GM23338 (cell line): Measurements from ENCODE around the gene PCSK2. TPM values are rescaled to one million over a fixed set of nuclear protein-coding genes. Genes with fewer than 3 reads are reported as not detected.

ENCODE experiments used
- ATAC-seq: fragments of 200-7000 bp; cut with Tn5 transposase; 3 replicates; pipeline ENCODE4 v1.9.1; 2020
- DNase-seq: peaks from one replicate; pipeline ENCODE4 v3.0.0-alpha.2; 2015; ENCODE audit warnings: low spot score
- H2AFZ ChIP-seq: fragments of 200-600 bp; sonication (generic); 2 replicates; pipeline ENCODE4 v1.8.0; 2016; ENCODE audit warnings: antibody characterized with exemption, mild to moderate bottlenecking, moderate library complexity
- H3F3A ChIP-seq: fragments of 200-600 bp; sonication (generic); replicated peaks from 2 replicates; pipeline ENCODE4 v1.8.0; 2017; ENCODE audit warnings: antibody characterized with exemption, mixed run types, low read depth
- H3K27ac ChIP-seq: fragments of 200-600 bp; sonication (generic); 2 replicates; pipeline ENCODE4 v1.6.1; 2016; ENCODE audit warnings: low read depth
- H3K27me3 ChIP-seq: fragments of 200-600 bp; sonication (generic); 2 replicates; pipeline ENCODE4 v1.8.0; 2016; ENCODE audit warnings: mild to moderate bottlenecking, mixed run types, moderate library complexity; ENCODE audit not compliant: insufficient read depth
- H3K36me3 ChIP-seq: fragments of 200-600 bp; sonication (generic); 2 replicates; pipeline ENCODE4 v1.8.0; 2016; ENCODE audit warnings: mild to moderate bottlenecking; ENCODE audit not compliant: insufficient read depth
- H3K4me1 ChIP-seq: fragments of 200-600 bp; sonication (generic); 2 replicates; pipeline ENCODE4 v1.8.0; 2016; ENCODE audit warnings: mild to moderate bottlenecking, moderate library complexity; ENCODE audit not compliant: insufficient read depth
- H3K4me2 ChIP-seq: fragments of 200-600 bp; sonication (generic); 2 replicates; pipeline ENCODE4 v1.7.1; 2017; ENCODE audit warnings: mixed run types
- H3K4me3 ChIP-seq: fragments of 200-600 bp; sonication (generic); 2 replicates; pipeline ENCODE4 v1.6.1; 2016; ENCODE audit warnings: mixed run types
- H3K79me2 ChIP-seq: fragments of 200-600 bp; sonication (generic); replicated peaks from 2 replicates; pipeline ENCODE4 v1.8.0; 2017; ENCODE audit warnings: mild to moderate bottlenecking; ENCODE audit not compliant: insufficient read depth
- H3K9me2 ChIP-seq: fragments of 200-600 bp; sonication (generic); 2 replicates; pipeline ENCODE4 v1.8.0; 2017; ENCODE audit not compliant: insufficient read depth
- H4K20me1 ChIP-seq: fragments of 200-600 bp; sonication (generic); replicated peaks from 2 replicates; pipeline ENCODE4 v1.8.0; 2017; ENCODE audit warnings: mild to moderate bottlenecking; ENCODE audit not compliant: insufficient read depth
- H3K27ac Mint-ChIP-seq: 2 replicates; pipeline ENCODE4 v1.8.0; 2020; ENCODE audit warnings: inconsistent platforms, mild to moderate bottlenecking, moderate library complexity, mixed read lengths
- H3K27me3 Mint-ChIP-seq: 3 replicates; pipeline ENCODE4 v1.8.0; 2022; ENCODE audit warnings: low read depth, mild to moderate bottlenecking, moderate library complexity, mixed read lengths, inconsistent platforms; ENCODE audit not compliant: insufficient read depth, poor library complexity
- H3K36me3 Mint-ChIP-seq: 3 replicates; pipeline ENCODE4 v1.8.0; 2021; ENCODE audit warnings: low read depth, mild to moderate bottlenecking, inconsistent platforms, moderate library complexity, mixed read lengths
- H3K4me1 Mint-ChIP-seq: 3 replicates; pipeline ENCODE4 v1.8.0; 2020; ENCODE audit warnings: mild to moderate bottlenecking, inconsistent platforms, mixed read lengths
- H3K4me3 Mint-ChIP-seq: 3 replicates; pipeline ENCODE4 v1.8.0; 2021; ENCODE audit warnings: moderate library complexity, mild to moderate bottlenecking, inconsistent platforms, mixed read lengths
- H3K9me3 Mint-ChIP-seq: 3 replicates; pipeline ENCODE4 v1.8.0; 2020; ENCODE audit warnings: moderate library complexity, mild to moderate bottlenecking, inconsistent platforms, mixed read lengths
- EZH2 ChIP-seq: fragments of 200-600 bp; sonication (generic); IDR thresholded peaks from one replicate; pipeline ENCODE4 v1.8.0; 2017; ENCODE audit warnings: antibody characterized with exemption, mild to moderate bottlenecking, low read depth; ENCODE audit not compliant: unreplicated experiment
- EZH2phosphoT487 ChIP-seq: fragments of 200-600 bp; sonication (generic); IDR thresholded peaks from one replicate; pipeline ENCODE4 v1.8.1; 2018; ENCODE audit warnings: antibody characterized with exemption; ENCODE audit not compliant: unreplicated experiment
- JUNB ChIP-seq: IDR thresholded peaks from one replicate; pipeline ENCODE4 v1.6.1; 2016; ENCODE audit warnings: antibody characterized with exemption; ENCODE audit not compliant: unreplicated experiment
- NANOG ChIP-seq: IDR thresholded peaks from 2 replicates; pipeline ENCODE4 v1.6.1; 2016; ENCODE audit warnings: antibody characterized with exemption, borderline replicate concordance
- POLR2AphosphoS5 ChIP-seq: IDR thresholded peaks from 2 replicates; pipeline ENCODE4 v1.6.1; 2016; ENCODE audit warnings: antibody characterized with exemption, low read depth
- STAT1 ChIP-seq: IDR thresholded peaks from one replicate; pipeline ENCODE4 v1.6.1; 2016; ENCODE audit warnings: antibody characterized with exemption; ENCODE audit not compliant: unreplicated experiment
- ZNF331 ChIP-seq: fragments of 250-450 bp; sonication (Bioruptor Pico); IDR thresholded peaks from 2 replicates; pipeline ENCODE4 v1.5.0; 2020; ENCODE audit warnings: low read depth, mild to moderate bottlenecking, moderate library complexity
- polyA plus RNA-seq: library from polyadenylated mRNA; unstranded; fragments of >200 nt; fragmentation: Nextera tagmentation; extraction: Ambion mirVana; gene quantifications from 2 replicates; pipeline ENCODE4 v1.2.1, GENCODE V29; 2016
- total RNA-seq: library from RNA; depleted of rRNA; stranded (reverse); fragments of >200 nt; shearing (Covaris generic); gene quantifications from 2 replicates; pipeline ENCODE4 v1.2.3, GENCODE V29; 2014
- TF ChIP-seq, protein P1 (sequence below): IDR thresholded peaks from 2 replicates; pipeline ENCODE4 v1.6.1; 2016; ENCODE audit warnings: antibody characterized with exemption
- TF ChIP-seq, protein P2 (sequence below): IDR thresholded peaks from one replicate; pipeline ENCODE4 v1.6.1; 2018; ENCODE audit warnings: antibody characterized with exemption; ENCODE audit not compliant: unreplicated experiment
- TF ChIP-seq, protein P3 (sequence below), 2 experiments: fragments of 200-600 bp in 1 of 2; sonication (generic) in 1 of 2; conservative IDR thresholded peaks; 2 replicates each; pipeline versions ENCODE4 v1.5.1 to v1.6.1; 2016 to 2017; ENCODE audit warnings: antibody characterized with exemption in 2 of 2, low read depth in 2 of 2, mild to moderate bottlenecking in 2 of 2, moderate library complexity in 1 of 2

Gene PCSK2
- total and polyA plus RNA-seq, 2 experiments from 2014 or later = 0.37 to 1.1 TPM

DNA sequence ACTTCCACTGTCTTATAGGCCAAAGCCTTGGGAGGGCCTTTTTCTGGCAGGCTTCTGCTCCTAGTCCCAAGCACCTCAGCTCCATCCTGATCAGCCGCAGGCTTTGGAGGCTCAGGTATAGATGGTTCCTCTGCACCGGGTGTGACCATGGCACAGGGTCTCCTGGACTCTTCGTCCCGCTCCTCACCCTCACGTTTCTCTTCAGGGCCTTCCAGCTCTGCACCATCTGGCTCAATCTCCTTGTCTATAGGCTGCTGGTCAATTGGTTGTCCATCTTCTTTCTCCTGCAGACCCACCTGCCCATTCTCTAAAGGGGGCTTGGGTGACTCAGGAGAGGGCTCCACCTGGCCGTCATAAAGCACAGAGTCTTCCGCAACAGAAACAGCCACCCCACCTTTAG is 267.4 kb downstream of the PCSK2 start:
- Mint-ChIP-seq H3K4me3 (no peak overlapping the region), H3K27me3 (peaks cover 5% of the 10 kb centered on the region), H3K27ac (no peak overlapping the region), H3K36me3 (peaks cover 3% of the 10 kb centered on the region; the same call in 1 of the 3 replicates), H3K4me1 (no peaks in the 10 kb centered on the region), H3K9me3 (no peaks in the 10 kb centered on the region)
- H3K4me1 ChIP-seq = no peaks in the 10 kb centered on the region
- H3K4me3 ChIP-seq = no peak overlapping the region
- ATAC-seq = no peak
- no peaks in the 10 kb centered on the region for H3K36me3 ChIP-seq
- H3K9me2 ChIP-seq = no peaks in the 10 kb centered on the region
- H4K20me1 ChIP-seq = no peaks in the 10 kb centered on the region
- H3K27me3 ChIP-seq = no peaks in the 10 kb centered on the region
- TF ChIP-seq, protein P1, sequence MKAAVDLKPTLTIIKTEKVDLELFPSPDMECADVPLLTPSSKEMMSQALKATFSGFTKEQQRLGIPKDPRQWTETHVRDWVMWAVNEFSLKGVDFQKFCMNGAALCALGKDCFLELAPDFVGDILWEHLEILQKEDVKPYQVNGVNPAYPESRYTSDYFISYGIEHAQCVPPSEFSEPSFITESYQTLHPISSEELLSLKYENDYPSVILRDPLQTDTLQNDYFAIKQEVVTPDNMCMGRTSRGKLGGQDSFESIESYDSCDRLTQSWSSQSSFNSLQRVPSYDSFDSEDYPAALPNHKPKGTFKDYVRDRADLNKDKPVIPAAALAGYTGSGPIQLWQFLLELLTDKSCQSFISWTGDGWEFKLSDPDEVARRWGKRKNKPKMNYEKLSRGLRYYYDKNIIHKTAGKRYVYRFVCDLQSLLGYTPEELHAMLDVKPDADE = no peak
- TF ChIP-seq STAT1 (no peak), EZH2phosphoT487 (no peak), POLR2AphosphoS5 (no peak), NANOG (no peak)
- TF ChIP-seq, protein P2, sequence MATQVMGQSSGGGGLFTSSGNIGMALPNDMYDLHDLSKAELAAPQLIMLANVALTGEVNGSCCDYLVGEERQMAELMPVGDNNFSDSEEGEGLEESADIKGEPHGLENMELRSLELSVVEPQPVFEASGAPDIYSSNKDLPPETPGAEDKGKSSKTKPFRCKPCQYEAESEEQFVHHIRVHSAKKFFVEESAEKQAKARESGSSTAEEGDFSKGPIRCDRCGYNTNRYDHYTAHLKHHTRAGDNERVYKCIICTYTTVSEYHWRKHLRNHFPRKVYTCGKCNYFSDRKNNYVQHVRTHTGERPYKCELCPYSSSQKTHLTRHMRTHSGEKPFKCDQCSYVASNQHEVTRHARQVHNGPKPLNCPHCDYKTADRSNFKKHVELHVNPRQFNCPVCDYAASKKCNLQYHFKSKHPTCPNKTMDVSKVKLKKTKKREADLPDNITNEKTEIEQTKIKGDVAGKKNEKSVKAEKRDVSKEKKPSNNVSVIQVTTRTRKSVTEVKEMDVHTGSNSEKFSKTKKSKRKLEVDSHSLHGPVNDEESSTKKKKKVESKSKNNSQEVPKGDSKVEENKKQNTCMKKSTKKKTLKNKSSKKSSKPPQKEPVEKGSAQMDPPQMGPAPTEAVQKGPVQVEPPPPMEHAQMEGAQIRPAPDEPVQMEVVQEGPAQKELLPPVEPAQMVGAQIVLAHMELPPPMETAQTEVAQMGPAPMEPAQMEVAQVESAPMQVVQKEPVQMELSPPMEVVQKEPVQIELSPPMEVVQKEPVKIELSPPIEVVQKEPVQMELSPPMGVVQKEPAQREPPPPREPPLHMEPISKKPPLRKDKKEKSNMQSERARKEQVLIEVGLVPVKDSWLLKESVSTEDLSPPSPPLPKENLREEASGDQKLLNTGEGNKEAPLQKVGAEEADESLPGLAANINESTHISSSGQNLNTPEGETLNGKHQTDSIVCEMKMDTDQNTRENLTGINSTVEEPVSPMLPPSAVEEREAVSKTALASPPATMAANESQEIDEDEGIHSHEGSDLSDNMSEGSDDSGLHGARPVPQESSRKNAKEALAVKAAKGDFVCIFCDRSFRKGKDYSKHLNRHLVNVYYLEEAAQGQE = no peak
- TF ChIP-seq, protein P3, sequence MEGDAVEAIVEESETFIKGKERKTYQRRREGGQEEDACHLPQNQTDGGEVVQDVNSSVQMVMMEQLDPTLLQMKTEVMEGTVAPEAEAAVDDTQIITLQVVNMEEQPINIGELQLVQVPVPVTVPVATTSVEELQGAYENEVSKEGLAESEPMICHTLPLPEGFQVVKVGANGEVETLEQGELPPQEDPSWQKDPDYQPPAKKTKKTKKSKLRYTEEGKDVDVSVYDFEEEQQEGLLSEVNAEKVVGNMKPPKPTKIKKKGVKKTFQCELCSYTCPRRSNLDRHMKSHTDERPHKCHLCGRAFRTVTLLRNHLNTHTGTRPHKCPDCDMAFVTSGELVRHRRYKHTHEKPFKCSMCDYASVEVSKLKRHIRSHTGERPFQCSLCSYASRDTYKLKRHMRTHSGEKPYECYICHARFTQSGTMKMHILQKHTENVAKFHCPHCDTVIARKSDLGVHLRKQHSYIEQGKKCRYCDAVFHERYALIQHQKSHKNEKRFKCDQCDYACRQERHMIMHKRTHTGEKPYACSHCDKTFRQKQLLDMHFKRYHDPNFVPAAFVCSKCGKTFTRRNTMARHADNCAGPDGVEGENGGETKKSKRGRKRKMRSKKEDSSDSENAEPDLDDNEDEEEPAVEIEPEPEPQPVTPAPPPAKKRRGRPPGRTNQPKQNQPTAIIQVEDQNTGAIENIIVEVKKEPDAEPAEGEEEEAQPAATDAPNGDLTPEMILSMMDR (conservative IDR thresholded peaks at IDR 0.05; ENCODE audit: low read depth in 2 of 2) = no peak
- no peaks in the 10 kb centered on the region for H3K79me2 ChIP-seq
- H3K4me2 ChIP-seq = no peak overlapping the region
- DNase-seq = no peak
- no peak overlapping the region for H3K27ac ChIP-seq
- H2AFZ ChIP-seq = no peak overlapping the region
- no peaks in the 10 kb centered on the region for H3F3A ChIP-seq

DNA sequence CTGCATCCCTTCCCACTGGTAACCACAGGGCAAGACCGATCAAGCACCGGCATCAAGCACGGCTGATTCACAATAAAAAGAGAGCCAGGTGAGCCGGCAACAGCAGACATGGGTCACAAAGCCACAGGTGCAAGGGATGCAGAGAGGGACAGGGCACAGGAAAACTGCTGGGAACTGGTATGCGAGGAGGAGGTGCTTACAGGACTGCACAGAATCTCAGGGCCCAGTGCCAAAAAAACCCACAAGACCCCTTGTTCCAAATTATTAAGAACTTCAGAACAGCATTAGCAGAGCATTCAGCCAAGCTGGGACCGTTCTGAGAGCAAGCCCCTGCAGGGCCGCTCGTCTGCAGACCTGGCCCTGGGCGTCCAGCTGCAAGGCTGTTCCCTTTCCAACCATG is 269.0 kb downstream of the PCSK2 start:
- no peak for ATAC-seq
- no peaks in the 10 kb centered on the region for H4K20me1 ChIP-seq
- H3K4me1 ChIP-seq = no peaks in the 10 kb centered on the region
- Mint-ChIP-seq H3K27me3 (peaks cover 5% of the 10 kb centered on the region), H3K36me3 (peaks cover 3% of the 10 kb centered on the region; the same call in 1 of the 3 replicates), H3K4me3 (no peak overlapping the region), H3K9me3 (no peaks in the 10 kb centered on the region), H3K4me1 (no peaks in the 10 kb centered on the region), H3K27ac (no peak overlapping the region)
- no peaks in the 10 kb centered on the region for H3K36me3 ChIP-seq
- H3F3A ChIP-seq = no peaks in the 10 kb centered on the region
- H3K27me3 ChIP-seq = no peaks in the 10 kb centered on the region
- H3K4me3 ChIP-seq = no peak overlapping the region
- H3K9me2 ChIP-seq = no peaks in the 10 kb centered on the region
- no peak overlapping the region for H3K27ac ChIP-seq
- H2AFZ ChIP-seq = no peak overlapping the region
- no peak overlapping the region for H3K4me2 ChIP-seq
- no peaks in the 10 kb centered on the region for H3K79me2 ChIP-seq
- no peak for DNase-seq
- TF ChIP-seq ZNF331 (CRISPR knock-in tag) (no peak), EZH2 (no peak), JUNB (no peak), NANOG (no peak)
- TF ChIP-seq, protein P3 (conservative IDR thresholded peaks at IDR 0.05; ENCODE audit: low read depth in 2 of 2) = no peak
